Brain microvascular endothelial cell (primary cell): ENCODE data around the gene EEF2K.

Experiments used
- DNase-seq: peaks from one replicate; pipeline ENCODE4 v3.0.0-alpha.2; 2020
- H3K27ac ChIP-seq: fragments of 250-450 bp; sonication (Bioruptor Pico); 2 replicates; pipeline ENCODE4 v1.5.1; 2020; ENCODE audit warnings: mild to moderate bottlenecking, moderate library complexity
- H3K27me3 ChIP-seq: fragments of 250-450 bp; sonication (Bioruptor Pico); replicated peaks from 2 replicates; pipeline ENCODE4 v1.5.1; 2020; ENCODE audit warnings: mild to moderate bottlenecking
- H3K36me3 ChIP-seq: fragments of 250-450 bp; sonication (Bioruptor Pico); replicated peaks from 2 replicates; pipeline ENCODE4 v1.5.1; 2020; ENCODE audit warnings: mild to moderate bottlenecking
- H3K4me3 ChIP-seq: 2 replicates; pipeline ENCODE4 v1.5.1; 2011; ENCODE audit warnings: low read depth, mild to moderate bottlenecking, control low read depth, low read length, moderate library complexity
- in situ Hi-C: cut with HindIII; loops from 2 replicates; pipeline ENCODE4 v1.10.0; 2017; ENCODE audit warnings: low sequenced_read_pairs, low pct_ligation_motif_present
- TF ChIP-seq, protein P1 (sequence below): IDR thresholded peaks from 2 replicates; pipeline ENCODE4 v1.5.1; 2011; ENCODE audit warnings: low read depth, mild to moderate bottlenecking, moderate library complexity, low read length, control low read depth, inconsistent platforms; ENCODE audit errors: missing control alignments

The EEF2K gene

DNA sequence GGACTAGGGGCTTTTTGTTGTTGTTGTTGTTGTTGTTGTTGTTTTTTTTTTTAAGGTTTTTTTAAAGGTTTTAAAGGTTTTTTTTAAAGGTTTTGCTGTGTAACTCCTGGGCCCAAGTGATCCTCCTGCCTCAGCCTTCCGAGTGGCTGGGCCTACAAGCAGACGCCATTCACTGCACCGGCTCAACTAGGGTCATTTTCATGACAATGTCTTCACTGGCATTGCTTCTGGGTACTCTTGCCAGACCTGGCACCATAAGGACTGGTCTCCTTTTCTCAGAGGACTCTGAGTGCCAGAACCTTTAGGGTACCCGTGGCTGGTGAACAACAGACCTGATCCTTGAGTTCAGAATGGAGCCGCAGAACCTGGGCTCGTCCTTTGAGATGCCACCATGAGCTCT is 111.5 kb downstream of the EEF2K start:
- TF ChIP-seq, protein P1, sequence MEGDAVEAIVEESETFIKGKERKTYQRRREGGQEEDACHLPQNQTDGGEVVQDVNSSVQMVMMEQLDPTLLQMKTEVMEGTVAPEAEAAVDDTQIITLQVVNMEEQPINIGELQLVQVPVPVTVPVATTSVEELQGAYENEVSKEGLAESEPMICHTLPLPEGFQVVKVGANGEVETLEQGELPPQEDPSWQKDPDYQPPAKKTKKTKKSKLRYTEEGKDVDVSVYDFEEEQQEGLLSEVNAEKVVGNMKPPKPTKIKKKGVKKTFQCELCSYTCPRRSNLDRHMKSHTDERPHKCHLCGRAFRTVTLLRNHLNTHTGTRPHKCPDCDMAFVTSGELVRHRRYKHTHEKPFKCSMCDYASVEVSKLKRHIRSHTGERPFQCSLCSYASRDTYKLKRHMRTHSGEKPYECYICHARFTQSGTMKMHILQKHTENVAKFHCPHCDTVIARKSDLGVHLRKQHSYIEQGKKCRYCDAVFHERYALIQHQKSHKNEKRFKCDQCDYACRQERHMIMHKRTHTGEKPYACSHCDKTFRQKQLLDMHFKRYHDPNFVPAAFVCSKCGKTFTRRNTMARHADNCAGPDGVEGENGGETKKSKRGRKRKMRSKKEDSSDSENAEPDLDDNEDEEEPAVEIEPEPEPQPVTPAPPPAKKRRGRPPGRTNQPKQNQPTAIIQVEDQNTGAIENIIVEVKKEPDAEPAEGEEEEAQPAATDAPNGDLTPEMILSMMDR: no peak
- H3K27me3 ChIP-seq: no peaks in the 10 kb centered on the region
- H3K4me3 ChIP-seq: no peak overlapping the region
- H3K27ac ChIP-seq: no peak overlapping the region
- peaks cover 46% of the 10 kb centered on the region for H3K36me3 ChIP-seq
- no peak for DNase-seq
- in situ Hi-C loops: no loop called here

DNA sequence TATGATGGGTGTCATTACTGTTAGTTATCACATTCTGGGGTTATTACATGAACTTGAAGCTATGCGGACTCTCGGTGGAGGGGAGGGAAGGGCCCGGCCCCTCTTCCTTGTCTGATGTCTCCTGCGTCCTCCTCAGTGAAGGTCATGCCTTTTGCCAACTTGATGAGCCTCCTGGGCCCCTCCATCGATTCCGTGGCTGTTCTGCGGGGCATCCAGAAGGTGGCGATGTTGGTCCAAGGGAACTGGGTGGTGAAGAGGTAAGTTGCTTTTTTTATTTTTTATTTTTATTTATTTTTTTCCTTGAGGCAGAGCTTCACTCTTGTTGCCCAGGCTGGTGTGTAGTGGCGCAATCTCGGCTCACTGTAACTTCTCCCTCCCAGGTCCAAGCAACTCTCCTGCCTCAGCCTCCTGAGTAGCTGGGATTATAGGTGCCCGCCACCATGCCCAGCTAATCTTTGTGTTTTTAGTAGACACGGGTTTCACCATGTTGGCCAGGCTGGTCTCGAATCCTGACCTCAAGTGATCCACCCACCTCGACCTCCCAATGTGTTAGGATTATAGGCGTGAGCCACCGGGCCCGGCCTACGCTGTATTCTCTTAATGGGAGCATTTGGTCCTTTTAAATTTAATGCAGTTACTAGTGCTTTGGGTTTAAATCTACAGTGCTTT is 112.7 kb downstream of the EEF2K start:
- TF ChIP-seq, protein P1: peak; percentile 80

DNA sequence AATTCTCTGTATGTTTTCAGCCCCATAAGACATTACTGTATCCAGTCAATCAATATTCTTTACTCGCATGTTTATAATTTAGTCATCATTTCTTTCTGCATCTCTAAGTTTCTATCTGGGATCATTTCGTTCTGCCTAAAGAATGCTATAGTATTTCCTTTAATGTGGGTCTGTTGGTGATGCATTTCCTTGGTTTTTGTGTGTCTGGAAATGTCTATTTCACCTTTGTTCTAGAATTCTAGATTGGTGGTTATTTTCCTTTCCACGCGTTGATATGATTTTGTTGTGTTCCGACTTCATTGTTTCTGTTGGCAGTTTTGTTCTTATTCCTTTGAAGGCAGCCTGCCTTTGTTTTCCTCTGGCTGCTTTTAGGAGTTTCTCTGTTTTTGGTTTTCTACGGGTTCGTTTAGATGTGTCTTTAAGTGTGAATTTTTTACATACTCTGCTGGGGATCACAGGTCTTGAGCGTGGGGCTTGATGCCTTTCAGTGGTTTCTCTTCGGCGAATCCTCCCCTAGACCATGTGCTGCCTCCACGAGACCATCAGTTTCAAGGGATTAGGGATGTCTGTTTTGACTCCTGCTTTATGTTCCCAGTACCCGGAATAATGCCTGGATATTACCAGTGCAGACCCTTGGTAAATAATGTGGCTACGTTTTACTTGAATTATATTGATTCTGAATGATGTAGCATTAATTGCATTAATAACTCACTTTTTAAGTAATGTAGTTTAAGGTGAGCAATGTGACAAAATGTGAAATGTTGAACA is 114.7 kb downstream of the EEF2K start:
- in situ Hi-C loops: no loop called here
- H3K27ac ChIP-seq: no peak overlapping the region
- H3K4me3 ChIP-seq: no peak overlapping the region
- no peak for DNase-seq
- no peaks in the 10 kb centered on the region for H3K27me3 ChIP-seq
- H3K36me3 ChIP-seq: peaks cover 44% of the 10 kb centered on the region
- TF ChIP-seq, protein P1: no peak

More for the DNA sequence above, 112.7 kb downstream of the EEF2K start:
- H3K4me3 ChIP-seq: no peak overlapping the region
- no peak overlapping the region for H3K27ac ChIP-seq
- in situ Hi-C loops: no loop called here
- peak; percentile 28 for DNase-seq
- H3K27me3 ChIP-seq: no peaks in the 10 kb centered on the region
- peaks cover 37% of the 10 kb centered on the region for H3K36me3 ChIP-seq

DNA sequence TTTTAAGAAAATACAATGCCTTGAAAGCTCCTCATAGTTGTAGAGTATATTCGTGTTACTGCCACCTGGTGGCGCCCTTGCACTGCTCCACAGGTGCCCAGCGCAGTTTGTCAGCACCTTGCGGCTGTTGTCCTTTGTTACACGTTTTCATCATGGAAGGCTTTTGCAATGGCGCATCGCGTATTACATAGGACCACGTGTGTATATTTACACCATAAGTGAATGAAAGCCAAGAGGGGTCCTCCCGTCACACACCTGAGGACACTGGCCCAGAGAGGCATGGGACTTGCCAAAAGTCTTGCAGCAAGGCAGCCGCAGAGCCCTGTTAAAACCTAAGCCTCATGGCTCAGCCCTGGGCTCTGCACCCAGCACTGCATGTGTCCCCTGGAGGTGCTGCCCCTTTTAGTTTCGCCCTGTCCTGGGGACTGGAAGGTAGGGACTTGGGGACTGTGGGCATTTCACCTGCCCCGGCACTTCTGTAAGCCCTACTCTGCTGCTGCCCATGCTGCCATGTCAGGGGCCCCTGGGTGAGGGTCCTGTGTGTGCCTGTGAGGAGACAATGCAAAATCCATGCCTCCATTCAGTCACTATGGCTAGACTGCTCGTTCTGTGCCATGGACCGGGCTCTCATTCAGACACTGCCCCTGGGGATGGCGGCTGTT is 115.4 kb downstream of the EEF2K start:
- peak; percentile 60 for DNase-seq
- in situ Hi-C loops: no loop called here
- Histone ChIP-seq H3K27me3 (no peaks in the 10 kb centered on the region), H3K36me3 (peaks cover 39% of the 10 kb centered on the region), H3K27ac (no peak overlapping the region), H3K4me3 (no peak overlapping the region)
- TF ChIP-seq, protein P1: peak; percentile 86

DNA sequence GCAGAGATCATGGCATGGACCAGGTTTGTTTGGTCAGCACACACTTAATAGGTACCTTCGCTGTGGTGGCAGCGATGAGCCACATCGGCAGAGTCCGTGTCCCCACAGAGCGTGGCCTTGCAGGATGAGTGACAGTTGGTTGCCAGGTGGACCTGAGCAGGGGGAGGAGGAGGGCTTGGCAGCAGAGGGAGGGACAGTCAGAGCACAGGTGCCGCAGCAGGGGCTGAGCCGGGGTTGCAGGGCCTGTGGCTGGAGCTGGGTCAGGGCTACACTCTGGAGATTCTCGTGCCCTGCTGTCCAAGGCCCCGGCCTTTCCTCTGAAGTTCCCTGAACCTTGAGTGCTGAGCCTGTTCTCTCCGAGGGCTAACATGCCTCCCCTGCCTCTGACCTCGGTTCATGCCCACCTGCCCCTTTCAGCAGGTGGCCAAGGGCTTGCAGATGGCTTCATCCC is 116.0 kb downstream of the EEF2K start:
- TF ChIP-seq, protein P1: no peak
- peaks cover 41% of the 10 kb centered on the region for H3K36me3 ChIP-seq
- no peak for DNase-seq
- in situ Hi-C loops: no loop called here
- H3K27ac ChIP-seq: no peak overlapping the region
- H3K4me3 ChIP-seq: no peak overlapping the region
- no peaks in the 10 kb centered on the region for H3K27me3 ChIP-seq
